ENCODE data around the gene HSPA4L. TPM values are rescaled to one million over a fixed set of nuclear protein-coding genes. Genes with fewer than 3 reads are reported as not detected.

Gene HSPA4L
- polyA plus RNA-seq, 2 donors = 4.4 to 11.6 TPM

DNA sequence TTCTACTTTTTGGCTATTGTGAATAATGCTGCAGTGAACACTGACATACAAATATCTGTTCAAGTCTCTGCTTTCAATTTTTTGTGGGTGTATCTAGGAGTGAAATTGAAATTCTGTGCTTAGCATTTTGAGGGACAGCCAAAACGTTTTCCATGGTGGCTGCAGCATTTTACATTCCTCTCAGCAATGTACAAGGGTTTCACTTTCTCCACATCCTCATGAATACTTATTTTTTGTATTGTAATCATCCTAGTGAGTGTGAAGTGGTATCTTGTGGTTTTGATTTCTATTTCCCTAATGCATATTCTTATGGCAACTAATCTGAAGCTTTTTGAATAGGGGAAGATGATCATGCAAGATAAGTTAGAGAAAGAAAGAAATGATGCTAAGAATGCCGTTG is 40.3 kb downstream of the HSPA4L start:
- no peaks in the 10 kb centered on the region for H3K36me3 ChIP-seq (ENCODE audit: control insufficient read depth in 2 of 2, insufficient read depth in 2 of 2, low read length in 1 of 2)
- WGBS, 2 donors = 57 to 60% methylated on average over 2 of the region's 2 CpGs

DNA sequence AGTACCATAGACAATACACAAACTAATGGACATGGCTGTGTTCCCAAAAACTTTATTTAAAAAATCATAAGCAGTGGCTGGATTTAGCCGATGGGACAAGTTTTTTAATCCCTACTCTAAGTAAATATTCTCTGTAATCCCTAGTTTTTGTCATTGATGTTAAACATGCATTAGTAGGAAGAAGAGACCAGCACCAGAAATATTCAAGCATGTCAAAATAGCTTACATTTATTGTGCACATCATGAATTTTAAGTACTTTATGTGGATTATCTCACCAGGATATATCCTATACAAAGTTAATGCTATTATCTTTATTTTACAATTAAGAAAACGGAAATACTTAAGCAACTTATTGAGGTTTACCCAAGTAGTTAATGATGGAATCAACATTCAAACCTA is 46.0 kb downstream of the HSPA4L start:
- Histone ChIP-seq H3K4me1 (ENCODE audit: control insufficient read depth in 2 of 2, insufficient read depth in 2 of 2, low read length in 1 of 2) (no peaks in the 10 kb centered on the region), H3K36me3 (ENCODE audit: control insufficient read depth in 2 of 2, insufficient read depth in 2 of 2, low read length in 1 of 2) (no peaks in the 10 kb centered on the region), H3K4me3 (ENCODE audit: low read depth in 1 of 2, low read length in 2 of 2) (no peak overlapping the region), H3K9me3 (ENCODE audit: control insufficient read depth in 2 of 2, insufficient read depth in 1 of 2, low read depth in 1 of 2, low read length in 1 of 2) (no peaks in the 10 kb centered on the region), H3K27me3 (ENCODE audit: control insufficient read depth in 1 of 2, insufficient read depth in 2 of 2, low read length in 2 of 2) (no peaks in the 10 kb centered on the region), H3K27ac (ENCODE audit: low read depth in 2 of 2, low read length in 1 of 2) (no peak overlapping the region)
- WGBS, 2 donors = 55 to 72% methylated on average over 2 of the region's 2 CpGs

More for the DNA sequence above, 40.3 kb downstream of the HSPA4L start:
- H3K27me3 ChIP-seq (ENCODE audit: control insufficient read depth in 1 of 2, insufficient read depth in 2 of 2, low read length in 2 of 2) = no peaks in the 10 kb centered on the region
- H3K4me1 ChIP-seq (ENCODE audit: control insufficient read depth in 2 of 2, insufficient read depth in 2 of 2, low read length in 1 of 2) = no peaks in the 10 kb centered on the region
- H3K9me3 ChIP-seq (ENCODE audit: control insufficient read depth in 2 of 2, insufficient read depth in 1 of 2, low read depth in 1 of 2, low read length in 1 of 2) = no peaks in the 10 kb centered on the region
- H3K27ac ChIP-seq (ENCODE audit: low read depth in 2 of 2, low read length in 1 of 2) = no peak overlapping the region
- no peak overlapping the region for H3K4me3 ChIP-seq (ENCODE audit: low read depth in 1 of 2, low read length in 2 of 2)

DNA sequence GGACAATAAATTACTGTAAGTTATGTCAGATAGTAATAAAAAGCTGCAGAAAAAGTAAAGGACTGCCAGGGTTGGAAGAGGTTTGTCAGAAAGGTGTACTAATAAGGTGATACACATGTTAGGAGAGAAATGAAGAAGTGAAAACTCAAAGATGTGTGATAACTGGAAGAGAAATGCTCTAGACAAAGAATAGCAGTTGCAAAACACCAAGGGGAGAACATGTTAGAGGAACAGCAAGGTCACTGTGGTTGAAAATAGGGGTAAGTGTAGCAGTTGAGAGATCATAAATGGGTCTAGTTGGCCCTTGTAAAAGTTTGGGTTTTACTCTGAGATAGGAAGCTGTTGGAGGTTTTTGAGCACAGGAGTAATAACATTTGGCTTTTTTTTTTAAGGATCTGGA is 46.9 kb downstream of the HSPA4L start:
- Histone ChIP-seq H3K9me3 (ENCODE audit: control insufficient read depth in 2 of 2, insufficient read depth in 1 of 2, low read depth in 1 of 2, low read length in 1 of 2) (no peaks in the 10 kb centered on the region), H3K4me3 (ENCODE audit: low read depth in 1 of 2, low read length in 2 of 2) (no peak overlapping the region), H3K36me3 (ENCODE audit: control insufficient read depth in 2 of 2, insufficient read depth in 2 of 2, low read length in 1 of 2) (no peaks in the 10 kb centered on the region), H3K4me1 (ENCODE audit: control insufficient read depth in 2 of 2, insufficient read depth in 2 of 2, low read length in 1 of 2) (no peaks in the 10 kb centered on the region), H3K27ac (ENCODE audit: low read depth in 2 of 2, low read length in 1 of 2) (no peak overlapping the region), H3K27me3 (ENCODE audit: control insufficient read depth in 1 of 2, insufficient read depth in 2 of 2, low read length in 2 of 2) (no peaks in the 10 kb centered on the region)

DNA sequence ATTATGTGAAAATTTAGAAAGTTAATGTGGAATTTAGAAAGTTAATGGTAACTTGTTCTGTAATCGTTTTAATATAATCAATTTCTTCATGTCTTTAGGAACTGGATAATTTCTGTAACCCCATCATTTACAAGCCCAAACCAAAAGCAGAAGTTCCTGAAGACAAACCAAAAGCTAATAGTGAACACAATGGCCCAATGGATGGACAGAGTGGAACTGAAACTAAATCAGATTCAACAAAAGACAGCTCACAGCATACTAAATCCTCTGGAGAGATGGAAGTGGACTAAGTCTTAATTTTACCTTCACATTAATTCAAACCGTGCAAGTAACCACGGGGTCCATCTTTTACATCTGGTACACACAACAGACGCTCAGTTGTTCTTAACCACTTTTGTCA is 50.5 kb downstream of the HSPA4L start:
- H3K27ac ChIP-seq (ENCODE audit: low read depth in 2 of 2, low read length in 1 of 2) = no peak overlapping the region
- no peaks in the 10 kb centered on the region for H3K4me1 ChIP-seq (ENCODE audit: control insufficient read depth in 2 of 2, insufficient read depth in 2 of 2, low read length in 1 of 2)
- no peaks in the 10 kb centered on the region for H3K27me3 ChIP-seq (ENCODE audit: control insufficient read depth in 1 of 2, insufficient read depth in 2 of 2, low read length in 2 of 2)
- H3K4me3 ChIP-seq (ENCODE audit: low read depth in 1 of 2, low read length in 2 of 2) = no peak overlapping the region
- H3K9me3 ChIP-seq (ENCODE audit: control insufficient read depth in 2 of 2, insufficient read depth in 1 of 2, low read depth in 1 of 2, low read length in 1 of 2) = no peaks in the 10 kb centered on the region
- WGBS, 2 donors = 91% methylated on average over 4 of the region's 4 CpGs
- H3K36me3 ChIP-seq (ENCODE audit: control insufficient read depth in 2 of 2, insufficient read depth in 2 of 2, low read length in 1 of 2) = no peaks in the 10 kb centered on the region

DNA sequence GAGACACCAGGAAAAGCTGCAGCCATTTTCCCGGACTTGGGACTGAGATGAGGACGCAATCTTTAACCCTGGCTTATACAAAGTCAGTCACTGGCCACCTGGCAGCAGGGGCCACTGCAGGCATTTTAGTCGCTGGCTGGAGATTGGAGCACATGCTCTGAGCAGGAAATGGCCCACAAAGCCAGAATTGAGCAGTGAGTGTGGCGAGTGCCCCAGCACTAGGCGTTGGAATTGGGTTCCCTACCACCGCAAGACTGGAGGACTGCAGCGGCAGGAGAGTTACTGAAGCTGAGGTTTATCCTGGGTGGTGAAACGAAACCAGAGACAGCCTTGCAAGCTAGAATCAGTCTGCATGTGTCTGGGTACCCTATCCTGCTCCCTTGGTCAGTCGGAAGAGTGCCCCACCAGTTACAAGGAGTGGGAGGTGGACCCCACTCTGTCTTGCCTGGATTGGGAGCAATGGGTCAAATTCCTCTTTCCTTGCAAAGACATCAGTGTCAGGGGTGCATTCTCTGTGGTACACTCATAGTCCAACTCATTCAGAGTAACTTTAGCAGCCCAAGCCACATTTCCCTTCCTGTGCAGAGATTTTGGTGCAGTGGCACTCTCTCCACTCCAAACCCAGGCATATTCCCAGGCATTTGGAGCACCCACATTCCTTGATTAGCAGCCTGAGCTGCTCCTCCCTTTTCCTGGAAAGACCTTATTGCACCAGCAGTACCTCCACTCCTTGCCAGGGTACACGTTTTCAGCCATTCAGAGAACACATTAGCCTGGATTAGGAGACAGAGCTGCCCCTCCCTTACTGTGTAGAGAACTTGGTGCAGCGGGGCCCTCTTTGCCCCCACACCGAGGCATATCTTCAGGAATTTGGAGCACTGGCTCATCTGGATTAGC is 61.8 kb downstream of the HSPA4L start:
- Histone ChIP-seq H3K36me3 (ENCODE audit: control insufficient read depth in 2 of 2, insufficient read depth in 2 of 2, low read length in 1 of 2) (no peaks in the 10 kb centered on the region), H3K27ac (ENCODE audit: low read depth in 2 of 2, low read length in 1 of 2) (no peak overlapping the region)
- 88 to 93% methylated on average over 12 of the region's 12 CpGs for WGBS, 2 donors

DNA sequence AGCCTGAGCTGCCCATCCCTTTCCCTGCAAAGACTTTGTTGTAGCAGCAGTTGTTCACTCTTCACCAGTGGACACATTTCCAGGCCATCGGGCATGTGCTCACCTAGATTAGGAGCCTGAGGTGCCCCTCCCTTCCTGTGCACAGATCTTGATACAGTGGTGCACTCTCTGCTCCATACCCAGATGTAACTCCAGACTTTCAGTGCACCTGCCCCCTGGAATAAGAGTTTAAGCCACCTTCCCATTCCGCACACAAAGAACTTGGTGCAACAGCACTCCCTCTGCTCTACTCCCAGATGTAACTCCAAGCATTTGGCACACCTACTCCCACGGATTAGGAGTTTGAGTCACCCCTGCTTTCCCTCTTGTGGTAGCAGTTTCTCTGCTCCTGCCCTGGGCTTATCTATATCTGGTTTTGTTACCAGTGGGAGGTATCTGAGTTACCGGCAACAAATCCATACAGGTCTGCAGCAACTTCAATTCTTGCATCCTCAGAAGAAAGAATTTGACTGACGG is 62.5 kb downstream of the HSPA4L start:
- 68 to 74% methylated on average over 5 of the region's 5 CpGs for WGBS, 2 donors

More for the DNA sequence above, 61.8 kb downstream of the HSPA4L start:
- Histone ChIP-seq H3K4me3 (ENCODE audit: low read depth in 1 of 2, low read length in 2 of 2) (no peak overlapping the region), H3K4me1 (ENCODE audit: control insufficient read depth in 2 of 2, insufficient read depth in 2 of 2, low read length in 1 of 2) (peaks cover 0 to 13% of the 10 kb centered on the region in 2 donors), H3K27me3 (ENCODE audit: control insufficient read depth in 1 of 2, insufficient read depth in 2 of 2, low read length in 2 of 2) (no peaks in the 10 kb centered on the region), H3K9me3 (ENCODE audit: control insufficient read depth in 2 of 2, insufficient read depth in 1 of 2, low read depth in 1 of 2, low read length in 1 of 2) (no peaks in the 10 kb centered on the region)

DNA sequence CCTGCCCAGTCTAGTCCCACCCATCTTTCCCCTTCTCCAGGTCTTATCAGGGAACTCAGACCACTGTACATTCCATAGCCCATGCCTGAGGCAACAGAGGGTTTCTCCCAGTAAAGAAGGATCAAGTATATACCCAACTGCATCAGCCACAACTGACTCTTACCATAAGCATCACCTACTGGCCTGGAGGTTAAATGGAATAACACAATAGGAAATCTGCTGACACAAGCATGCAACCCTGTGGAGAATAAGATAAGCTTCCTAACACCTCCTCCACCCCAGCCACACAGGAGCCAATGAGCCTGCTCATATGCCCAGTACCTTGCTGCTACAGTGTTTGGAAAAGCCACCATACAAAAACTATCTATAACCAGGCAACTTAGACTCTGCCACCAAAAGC is 63.9 kb downstream of the HSPA4L start:
- no peaks in the 10 kb centered on the region for H3K9me3 ChIP-seq (ENCODE audit: control insufficient read depth in 2 of 2, insufficient read depth in 1 of 2, low read depth in 1 of 2, low read length in 1 of 2)
- H3K27ac ChIP-seq (ENCODE audit: low read depth in 2 of 2, low read length in 1 of 2) = no peak overlapping the region

More for the DNA sequence above, 62.5 kb downstream of the HSPA4L start:
- H3K4me3 ChIP-seq (ENCODE audit: low read depth in 1 of 2, low read length in 2 of 2) = no peak overlapping the region
- H3K9me3 ChIP-seq (ENCODE audit: control insufficient read depth in 2 of 2, insufficient read depth in 1 of 2, low read depth in 1 of 2, low read length in 1 of 2) = no peaks in the 10 kb centered on the region
- peaks cover 0 to 13% of the 10 kb centered on the region in 2 donors for H3K4me1 ChIP-seq (ENCODE audit: control insufficient read depth in 2 of 2, insufficient read depth in 2 of 2, low read length in 1 of 2)
- no peaks in the 10 kb centered on the region for H3K27me3 ChIP-seq (ENCODE audit: control insufficient read depth in 1 of 2, insufficient read depth in 2 of 2, low read length in 2 of 2)
- no peaks in the 10 kb centered on the region for H3K36me3 ChIP-seq (ENCODE audit: control insufficient read depth in 2 of 2, insufficient read depth in 2 of 2, low read length in 1 of 2)
- no peak overlapping the region for H3K27ac ChIP-seq (ENCODE audit: low read depth in 2 of 2, low read length in 1 of 2)

DNA sequence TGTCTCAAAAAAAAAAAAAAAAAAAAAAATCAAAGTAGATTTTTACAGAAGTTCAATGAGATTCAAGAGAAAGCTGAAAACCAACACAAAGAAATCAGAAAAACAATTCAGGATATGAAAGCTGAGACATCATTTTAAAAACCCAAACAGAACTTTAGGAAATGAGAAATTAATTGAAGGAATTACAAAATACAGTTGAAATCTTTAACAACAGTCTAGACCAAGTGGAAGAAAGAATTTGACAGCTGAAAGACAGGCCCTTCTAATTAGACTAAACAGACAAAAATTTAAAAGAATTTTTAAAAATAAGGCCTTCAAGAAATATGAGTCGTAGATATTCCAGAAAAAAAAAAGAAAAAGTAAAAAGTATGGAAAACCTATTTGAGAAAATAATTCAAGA is 64.6 kb downstream of the HSPA4L start:
- 89 to 98% methylated on average over 1 of the region's 1 CpG for WGBS, 2 donors
- no peaks in the 10 kb centered on the region for H3K27me3 ChIP-seq (ENCODE audit: control insufficient read depth in 1 of 2, insufficient read depth in 2 of 2, low read length in 2 of 2)
- no peak overlapping the region for H3K27ac ChIP-seq (ENCODE audit: low read depth in 2 of 2, low read length in 1 of 2)
- peaks cover 0 to 13% of the 10 kb centered on the region in 2 donors for H3K4me1 ChIP-seq (ENCODE audit: control insufficient read depth in 2 of 2, insufficient read depth in 2 of 2, low read length in 1 of 2)
- H3K36me3 ChIP-seq (ENCODE audit: control insufficient read depth in 2 of 2, insufficient read depth in 2 of 2, low read length in 1 of 2) = no peaks in the 10 kb centered on the region
- no peak overlapping the region for H3K4me3 ChIP-seq (ENCODE audit: low read depth in 1 of 2, low read length in 2 of 2)
- H3K9me3 ChIP-seq (ENCODE audit: control insufficient read depth in 2 of 2, insufficient read depth in 1 of 2, low read depth in 1 of 2, low read length in 1 of 2) = no peaks in the 10 kb centered on the region

More for the DNA sequence above, 63.9 kb downstream of the HSPA4L start:
- Histone ChIP-seq H3K4me1 (ENCODE audit: control insufficient read depth in 2 of 2, insufficient read depth in 2 of 2, low read length in 1 of 2) (peaks cover 0 to 13% of the 10 kb centered on the region in 2 donors), H3K4me3 (ENCODE audit: low read depth in 1 of 2, low read length in 2 of 2) (no peak overlapping the region), H3K27me3 (ENCODE audit: control insufficient read depth in 1 of 2, insufficient read depth in 2 of 2, low read length in 2 of 2) (no peaks in the 10 kb centered on the region), H3K36me3 (ENCODE audit: control insufficient read depth in 2 of 2, insufficient read depth in 2 of 2, low read length in 1 of 2) (no peaks in the 10 kb centered on the region)

DNA sequence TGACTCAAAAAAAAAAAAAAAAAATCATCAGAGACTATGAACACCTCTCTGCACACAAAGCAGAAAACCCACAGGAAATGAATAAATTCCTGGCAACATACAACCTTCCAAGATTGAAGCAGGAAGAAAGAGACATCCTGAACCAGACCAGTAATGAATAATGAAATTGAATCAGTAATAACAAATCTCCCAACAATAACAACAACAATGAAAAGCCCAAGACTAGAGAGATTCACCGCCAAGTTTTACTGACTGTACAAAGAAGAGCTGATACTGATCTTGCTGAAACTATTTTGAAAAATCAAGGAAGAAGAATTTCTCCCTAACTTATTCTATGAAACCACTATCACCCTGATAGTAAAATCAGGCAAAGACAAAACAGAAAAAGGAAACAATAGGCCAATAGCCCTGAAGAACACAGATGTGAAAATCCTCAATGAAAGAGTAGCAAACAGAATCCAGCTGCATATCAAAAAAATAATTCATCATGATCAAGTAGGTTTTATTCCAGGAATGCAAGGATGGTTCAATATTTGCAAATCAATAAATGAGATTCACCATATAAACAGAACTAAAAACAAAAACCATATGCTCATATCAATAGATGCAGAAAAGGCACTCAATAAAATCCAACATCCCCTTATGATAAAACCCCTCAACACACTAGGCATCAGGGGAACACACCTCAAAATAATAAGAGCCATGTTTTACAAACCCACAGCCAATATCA is 67.5 kb downstream of the HSPA4L start:
- H3K36me3 ChIP-seq (ENCODE audit: control insufficient read depth in 2 of 2, insufficient read depth in 2 of 2, low read length in 1 of 2) = no peaks in the 10 kb centered on the region
- no peak overlapping the region for H3K4me3 ChIP-seq (ENCODE audit: low read depth in 1 of 2, low read length in 2 of 2)
- no peak overlapping the region for H3K27ac ChIP-seq (ENCODE audit: low read depth in 2 of 2, low read length in 1 of 2)
- H3K27me3 ChIP-seq (ENCODE audit: control insufficient read depth in 1 of 2, insufficient read depth in 2 of 2, low read length in 2 of 2) = no peaks in the 10 kb centered on the region
- H3K9me3 ChIP-seq (ENCODE audit: control insufficient read depth in 2 of 2, insufficient read depth in 1 of 2, low read depth in 1 of 2, low read length in 1 of 2) = no peaks in the 10 kb centered on the region
- peaks cover 0 to 2% of the 10 kb centered on the region in 2 donors for H3K4me1 ChIP-seq (ENCODE audit: control insufficient read depth in 2 of 2, insufficient read depth in 2 of 2, low read length in 1 of 2)
- 92 to 93% methylated on average over 1 of the region's 1 CpG for WGBS, 2 donors

Data from esophagus (tissue), 2 donors.